ENCODE data around the gene EDEM1. TPM values are rescaled to one million over a fixed set of nuclear protein-coding genes. Genes with fewer than 3 reads are reported as not detected.

The EDEM1 gene
- 16.1 to 19.6 TPM (median 17.5 TPM) in 5 replicates for total RNA-seq (2022; extraction: Qiagen RNA extraction)

DNA sequence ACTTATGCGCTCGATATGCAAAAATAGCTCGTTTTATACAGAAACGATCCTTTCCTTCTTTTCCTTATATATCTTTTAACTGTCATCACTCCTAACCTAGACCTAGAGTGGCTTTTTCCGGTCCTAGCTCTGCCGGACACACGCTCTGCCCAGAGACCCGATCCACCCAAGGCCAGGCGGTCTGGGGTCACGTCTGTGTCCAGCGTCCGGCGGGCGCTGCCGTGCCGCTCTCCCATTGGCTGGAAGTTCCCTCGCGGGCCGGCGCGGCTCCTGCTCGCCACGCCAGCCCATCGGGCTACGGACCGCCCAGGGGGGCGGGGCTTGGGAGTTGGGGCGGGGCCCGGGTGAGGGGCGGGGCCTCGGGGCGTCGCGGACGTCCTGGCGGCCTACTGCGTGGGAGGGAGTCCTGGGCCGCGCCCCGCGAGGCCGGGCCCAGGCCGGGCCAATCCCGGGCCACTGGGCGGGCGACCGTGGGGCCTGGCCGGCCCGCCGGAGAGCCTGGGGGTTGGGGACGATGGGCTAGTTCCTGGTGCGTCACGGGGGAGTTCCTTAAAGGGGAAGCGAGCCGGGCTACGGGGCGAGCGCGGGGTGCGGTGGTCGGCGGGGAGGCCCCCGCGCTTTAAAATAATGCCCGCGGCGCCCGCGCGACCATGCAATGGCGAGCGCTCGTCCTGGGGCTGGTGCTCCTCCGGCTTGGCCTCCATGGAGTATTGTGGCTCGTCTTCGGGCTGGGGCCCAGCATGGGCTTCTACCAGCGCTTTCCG is at the start of gene EDEM1:
EDEM1 (plus strand) TSS at position 552 of the 764 bp plus-strand sequence; CDS start at position 651, 99 bp downstream.

Other genes with a start within 250 kb of the EDEM1 start
- gene BHLHE40, start 208.3 kb upstream of the EDEM1 start, total RNA-seq (2022; extraction: Qiagen RNA extraction): 81.0 to 103 TPM (median 94.9 TPM) in 5 replicates
- gene ARL8B, start 65.4 kb upstream of the EDEM1 start, total RNA-seq (2022; extraction: Qiagen RNA extraction): 64.0 to 70.8 TPM (median 69.0 TPM) in 5 replicates

Data from A549 treated with CORT108297 at 1 μM for 4 hours (cell line).